SK-N-SH (cell line): ENCODE measurements around the gene IGF2. TPM values are rescaled to one million over a fixed set of nuclear protein-coding genes. Genes with fewer than 3 reads are reported as not detected.
A peak's percentile ranks its signal among the peaks of the same experiment; 100 is the strongest.

Experiments
- CTCF ChIA-PET: fragments of 300-600, 350-600 bp; formaldehyde crosslinking; extraction: SDS; loops from one replicate; lab custom pipeline; 2021; lab: Yijun Ruan, JAX
- POLR2A ChIA-PET: fragments of 350-600 bp; sonication (Branson Sonifier 250); formaldehyde crosslinking; extraction: SDS; loops from one replicate; lab custom pipeline; 2020; ENCODE audit warnings: antibody characterized with exemption, inconsistent platforms; lab: Yijun Ruan, JAX
- DNase-seq: peaks from one replicate; pipeline ENCODE4 v3.0.0; 2012
- H2AFZ ChIP-seq: fragments of 200-600 bp; sonication (generic); 2 replicates; pipeline ENCODE4 v1.8.1; 2016; ENCODE audit warnings: antibody characterized with exemption, mild to moderate bottlenecking, low read depth
- H3F3A ChIP-seq: fragments of 200-600 bp; sonication (generic); replicated peaks from 2 replicates; pipeline ENCODE3; 2016; ENCODE audit warnings: antibody characterized with exemption, mild to moderate bottlenecking; ENCODE audit not compliant: insufficient read depth
- H3K27ac ChIP-seq, 2 experiments: fragments of 200-500 bp in 1 of 2; fragments of 200-600 bp in 1 of 2; sonication (Bioruptor generic) in 1 of 2; sonication (generic), shearing (Covaris generic) in 1 of 2; 2 replicates each; pipeline versions ENCODE4 v1.5.1 to v1.6.1; 2014 to 2016; ENCODE audit warnings: low read depth in 2 of 2, inconsistent platforms in 1 of 2, low read length in 1 of 2, mild to moderate bottlenecking in 1 of 2, mixed read lengths in 1 of 2
- H3K27me3 ChIP-seq: fragments of 200-600 bp; sonication (generic), shearing (Covaris generic); 2 replicates; pipeline ENCODE4 v1.6.1; 2016; ENCODE audit warnings: mixed run types; ENCODE audit not compliant: insufficient read depth
- H3K36me3 ChIP-seq, 2 experiments: fragments of 200-500 bp in 1 of 2; fragments of 200-600 bp in 1 of 2; sonication (Bioruptor generic) in 1 of 2; sonication (generic) in 1 of 2; replicated peaks in 1 of 2; 2 replicates each; pipeline versions ENCODE3 to v1.5.1; 2014 to 2016; ENCODE audit warnings: low read length in 1 of 2, mild to moderate bottlenecking in 1 of 2; ENCODE audit not compliant: insufficient read depth in 2 of 2, control insufficient read depth in 1 of 2
- H3K4me1 ChIP-seq, 2 experiments: fragments of 200-500 bp in 1 of 2; fragments of 200-600 bp in 1 of 2; sonication (Bioruptor generic) in 1 of 2; sonication (generic), shearing (Covaris generic) in 1 of 2; 2 replicates each; pipeline versions ENCODE4 v1.5.1 to v1.6.1; 2014 to 2016; ENCODE audit warnings: low read depth in 1 of 2, low read length in 1 of 2, mixed run types in 1 of 2; ENCODE audit not compliant: insufficient read depth in 2 of 2, control insufficient read depth in 1 of 2
- H3K4me2 ChIP-seq: fragments of 200-600 bp; sonication (generic), shearing (Covaris generic); 2 replicates; pipeline ENCODE4 v1.6.1; 2017; ENCODE audit warnings: mixed run types
- H3K4me3 ChIP-seq, 2 experiments: fragments of 200-500 bp in 1 of 2; fragments of 200-600 bp in 1 of 2; sonication (Bioruptor generic) in 1 of 2; sonication (generic), shearing (Covaris generic) in 1 of 2; 2 replicates each; pipeline versions ENCODE4 v1.5.1 to v1.8.1; 2014 to 2016; ENCODE audit warnings: low read depth in 2 of 2, inconsistent platforms in 1 of 2, low read length in 1 of 2, mild to moderate bottlenecking in 1 of 2, mixed read lengths in 1 of 2, moderate library complexity in 1 of 2
- H3K79me2 ChIP-seq: fragments of 200-600 bp; sonication (generic); 2 replicates; pipeline ENCODE4 v1.8.1; 2017; ENCODE audit warnings: mild to moderate bottlenecking; ENCODE audit not compliant: insufficient read depth
- H3K9ac ChIP-seq: fragments of 200-600 bp; sonication (generic); 2 replicates; pipeline ENCODE4 v1.6.1; 2017; ENCODE audit warnings: mixed run types
- H3K9me2 ChIP-seq: fragments of 200-600 bp; sonication (generic); 2 replicates; pipeline ENCODE4 v1.6.1; 2017; ENCODE audit warnings: mixed run types
- H3K9me3 ChIP-seq: fragments of 200-600 bp; sonication (generic); 2 replicates; pipeline ENCODE4 v1.6.1; 2017; ENCODE audit warnings: mixed run types, mild to moderate bottlenecking, moderate library complexity
- H4K20me1 ChIP-seq: fragments of 200-600 bp; sonication (generic); 2 replicates; pipeline ENCODE4 v1.6.1; 2017; ENCODE audit warnings: mild to moderate bottlenecking, mixed run types; ENCODE audit not compliant: insufficient read depth
- CHD2 ChIP-seq: fragments of 150-350 bp; IDR thresholded peaks from 2 replicates; pipeline ENCODE4 v1.6.1; 2018; ENCODE audit warnings: low read length; ENCODE audit not compliant: partially characterized antibody
- ELF1 ChIP-seq: IDR thresholded peaks from 2 replicates; pipeline ENCODE4 v1.4.0; 2012
- FOSL2 ChIP-seq: IDR thresholded peaks from 2 replicates; pipeline ENCODE4 v1.4.0; 2012; ENCODE audit warnings: low read depth, mild to moderate bottlenecking, moderate library complexity, borderline replicate concordance
- GABPA ChIP-seq: IDR thresholded peaks from 2 replicates; pipeline ENCODE4 v1.4.0; 2012; ENCODE audit warnings: low read depth, mild to moderate bottlenecking
- MXI1 ChIP-seq: IDR thresholded peaks from 2 replicates; pipeline ENCODE4 v1.6.1; 2012; ENCODE audit warnings: mild to moderate bottlenecking, low read depth, low read length, improper control_type of control experiment
- NRF1 ChIP-seq: IDR thresholded peaks from 2 replicates; pipeline ENCODE4 v1.6.1; 2012; ENCODE audit warnings: low read depth, mild to moderate bottlenecking, low read length
- PBX3 ChIP-seq: IDR thresholded peaks from 2 replicates; pipeline ENCODE4; 2012
- POLR2AphosphoS5 ChIP-seq: IDR thresholded peaks from 2 replicates; pipeline ENCODE4 v1.6.1; 2012; ENCODE audit warnings: low read depth, low read length
- RCOR1 ChIP-seq: fragments of 150-350 bp; IDR thresholded peaks from 2 replicates; pipeline ENCODE4 v1.6.1; 2017; ENCODE audit warnings: antibody characterized with exemption, low read length
- RFX5 ChIP-seq: IDR thresholded peaks from 2 replicates; pipeline ENCODE4 v1.6.1; 2012; ENCODE audit warnings: mild to moderate bottlenecking, improper control_type of control experiment, low read length
- RXRA ChIP-seq: IDR thresholded peaks from 2 replicates; pipeline ENCODE4 v1.4.0; 2012; ENCODE audit warnings: low read depth, mild to moderate bottlenecking, borderline replicate concordance
- SIN3A ChIP-seq: IDR thresholded peaks from 2 replicates; pipeline ENCODE4 v1.6.1; 2012; ENCODE audit warnings: low read depth, mild to moderate bottlenecking, low read length, moderate library complexity, borderline replicate concordance
- SMC3 ChIP-seq: IDR thresholded peaks from 2 replicates; pipeline ENCODE4 v1.6.1; 2012; ENCODE audit warnings: low read depth, low read length, improper control_type of control experiment
- YY1 ChIP-seq: IDR thresholded peaks from 2 replicates; pipeline ENCODE4 v1.4.0; 2012; ENCODE audit warnings: low read depth, mild to moderate bottlenecking
- WGBS: methylation state at CpG from one replicate; pipeline ENCODE4 v1.1.6; 2017; ENCODE audit warnings: low lambda C conversion rate; 5-methylcytosine and 5-hydroxymethylcytosine counted together
- polyA plus RNA-seq, 3 experiments: library from polyadenylated mRNA; depleted of rRNA; stranded (reverse); fragments of >200 nt; gene quantifications; 2 replicates each; pipeline ENCODE4 v1.2.3, GENCODE V29; 2012
- TF ChIP-seq, protein P1 (sequence below): IDR thresholded peaks from 2 replicates; pipeline ENCODE4 v1.4.0; 2012; ENCODE audit warnings: low read depth, borderline replicate concordance
- TF ChIP-seq, protein P2 (sequence below): fragments of 150-350 bp; IDR thresholded peaks from 2 replicates; pipeline ENCODE4 v1.6.1; 2017; ENCODE audit warnings: antibody characterized with exemption, low read length, low read depth, borderline replicate concordance
- TF ChIP-seq, protein P3 (sequence below): IDR thresholded peaks from 2 replicates; pipeline ENCODE4 v1.4.0; 2012; ENCODE audit warnings: low read depth, borderline replicate concordance

Gene IGF2
- polyA plus RNA-seq, 1 of the 3 experiments (the other 2 are of a cell fraction), result 0.05 TPM

DNA sequence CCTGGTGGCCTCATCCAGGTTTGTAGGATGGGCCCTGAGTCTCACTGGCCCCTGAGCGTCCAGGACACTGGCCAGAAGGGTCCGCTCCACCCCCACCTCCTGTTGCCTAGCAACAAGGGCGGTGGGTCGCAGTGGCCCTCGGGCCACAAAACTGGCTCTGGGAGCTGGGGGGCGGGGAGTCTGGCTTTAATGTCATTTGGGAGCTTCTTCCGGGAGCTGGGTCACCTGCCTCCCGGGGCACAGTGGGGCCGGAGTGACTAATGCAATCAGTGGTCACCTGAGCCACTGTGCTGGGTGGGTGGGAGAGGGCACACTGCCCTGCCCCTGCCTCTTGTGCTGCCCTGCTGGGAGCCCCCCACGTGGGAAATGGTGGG lies 29.8 kb upstream of the IGF2 start (continued):
- no peak for TF ChIP-seq ELF1
- no peak for TF ChIP-seq RFX5
- no peak for TF ChIP-seq FOSL2
- no peak for TF ChIP-seq GABPA
- TF ChIP-seq POLR2AphosphoS5, result no peak
- TF ChIP-seq, protein P1, sequence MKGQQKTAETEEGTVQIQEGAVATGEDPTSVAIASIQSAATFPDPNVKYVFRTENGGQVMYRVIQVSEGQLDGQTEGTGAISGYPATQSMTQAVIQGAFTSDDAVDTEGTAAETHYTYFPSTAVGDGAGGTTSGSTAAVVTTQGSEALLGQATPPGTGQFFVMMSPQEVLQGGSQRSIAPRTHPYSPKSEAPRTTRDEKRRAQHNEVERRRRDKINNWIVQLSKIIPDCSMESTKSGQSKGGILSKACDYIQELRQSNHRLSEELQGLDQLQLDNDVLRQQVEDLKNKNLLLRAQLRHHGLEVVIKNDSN, result no peak
- TF ChIP-seq MXI1, result no peak
- no peak for TF ChIP-seq CHD2

GRCh38 chr11:2168286-2169004 lies 29.3 kb upstream of the IGF2 start:
- no peak overlapping the region for H3K4me3 ChIP-seq
- peak; percentile 81 for DNase-seq
- no peak for TF ChIP-seq YY1
- no peak for TF ChIP-seq SIN3A
- no peak for TF ChIP-seq PBX3
- TF ChIP-seq POLR2AphosphoS5, result no peak
- no peak for TF ChIP-seq NRF1
- TF ChIP-seq RCOR1, result no peak
- TF ChIP-seq, protein P2, sequence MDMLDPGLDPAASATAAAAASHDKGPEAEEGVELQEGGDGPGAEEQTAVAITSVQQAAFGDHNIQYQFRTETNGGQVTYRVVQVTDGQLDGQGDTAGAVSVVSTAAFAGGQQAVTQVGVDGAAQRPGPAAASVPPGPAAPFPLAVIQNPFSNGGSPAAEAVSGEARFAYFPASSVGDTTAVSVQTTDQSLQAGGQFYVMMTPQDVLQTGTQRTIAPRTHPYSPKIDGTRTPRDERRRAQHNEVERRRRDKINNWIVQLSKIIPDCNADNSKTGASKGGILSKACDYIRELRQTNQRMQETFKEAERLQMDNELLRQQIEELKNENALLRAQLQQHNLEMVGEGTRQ, result no peak
- TF ChIP-seq FOSL2, result no peak
- TF ChIP-seq, protein P1, result no peak
- TF ChIP-seq, protein P3, sequence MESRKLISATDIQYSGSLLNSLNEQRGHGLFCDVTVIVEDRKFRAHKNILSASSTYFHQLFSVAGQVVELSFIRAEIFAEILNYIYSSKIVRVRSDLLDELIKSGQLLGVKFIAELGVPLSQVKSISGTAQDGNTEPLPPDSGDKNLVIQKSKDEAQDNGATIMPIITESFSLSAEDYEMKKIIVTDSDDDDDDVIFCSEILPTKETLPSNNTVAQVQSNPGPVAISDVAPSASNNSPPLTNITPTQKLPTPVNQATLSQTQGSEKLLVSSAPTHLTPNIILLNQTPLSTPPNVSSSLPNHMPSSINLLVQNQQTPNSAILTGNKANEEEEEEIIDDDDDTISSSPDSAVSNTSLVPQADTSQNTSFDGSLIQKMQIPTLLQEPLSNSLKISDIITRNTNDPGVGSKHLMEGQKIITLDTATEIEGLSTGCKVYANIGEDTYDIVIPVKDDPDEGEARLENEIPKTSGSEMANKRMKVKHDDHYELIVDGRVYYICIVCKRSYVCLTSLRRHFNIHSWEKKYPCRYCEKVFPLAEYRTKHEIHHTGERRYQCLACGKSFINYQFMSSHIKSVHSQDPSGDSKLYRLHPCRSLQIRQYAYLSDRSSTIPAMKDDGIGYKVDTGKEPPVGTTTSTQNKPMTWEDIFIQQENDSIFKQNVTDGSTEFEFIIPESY, result no peak
- TF ChIP-seq RXRA, result no peak
- TF ChIP-seq SMC3, result no peak
- no peak for TF ChIP-seq GABPA
- TF ChIP-seq, all 33 proteins: peak for 0
- Histone ChIP-seq H3K27me3 (no peaks in the 10 kb centered on the region), H3K9ac (no peak overlapping the region), H3K36me3 (no peaks in the 10 kb centered on the region), H3K4me2 (no peak overlapping the region), H2AFZ (no peak overlapping the region), H3K27ac (peak overlapping the region in 1 of 2 experiments; percentile 71; a peak in 1 of 4 replicates), H3F3A (no peaks in the 10 kb centered on the region), H3K9me3 (no peaks in the 10 kb centered on the region), H3K79me2 (no peaks in the 10 kb centered on the region), H3K9me2 (no peaks in the 10 kb centered on the region), H3K4me1 (peaks cover 0 to 45% of the 10 kb centered on the region in 2 experiments; a peak in 1 of 4 replicates), H4K20me1 (no peaks in the 10 kb centered on the region)
- ChIA-PET CTCF (interaction anchor here (0.7 to 14.7 kb wide), 6 partner anchors 14 to 363 kb away, joined by 3 to 253 read pairs (median 4); partner anchors contain the start of gene INS), POLR2A (interaction anchor here (1.6 kb wide), 2 partner anchors 18 to 25 kb away, joined by 4 to 8 read pairs; no protein-coding TSS in a partner anchor)
- WGBS, result 66% methylated on average over 13 of the region's 33 CpGs
